Fibroblast of lung (primary cell): ENCODE data around the gene WAPL. TPM values are rescaled to one million over a fixed set of nuclear protein-coding genes. Genes with fewer than 3 reads are reported as not detected.

Experiments
- DNase-seq, 2 donors: peaks; one replicate each; pipeline versions ENCODE4 v3.0.0 to v3.0.0-alpha.2; 2010; ENCODE audit warnings: low read depth in 2 of 2
- H2AFZ ChIP-seq: 2 replicates; pipeline ENCODE4 v1.5.1; 2012; ENCODE audit warnings: low read length, control low read depth, inconsistent platforms
- H3K27ac ChIP-seq: 2 replicates; pipeline ENCODE4 v1.5.1; 2011; ENCODE audit warnings: low read length, control low read depth; ENCODE audit not compliant: insufficient read depth
- H3K27me3 ChIP-seq: 2 replicates; pipeline ENCODE4 v1.5.1; 2011; ENCODE audit warnings: mild to moderate bottlenecking, low read length; ENCODE audit not compliant: control insufficient read depth, insufficient read depth
- H3K36me3 ChIP-seq: 2 replicates; pipeline ENCODE4 v1.5.1; 2011; ENCODE audit warnings: low read length; ENCODE audit not compliant: control insufficient read depth, insufficient read depth
- H3K4me1 ChIP-seq: 2 replicates; pipeline ENCODE4 v1.5.1; 2011; ENCODE audit warnings: low read length; ENCODE audit not compliant: control insufficient read depth, insufficient read depth; ENCODE audit errors: extremely low read depth
- H3K4me2 ChIP-seq: 2 replicates; pipeline ENCODE4 v1.5.1; 2011; ENCODE audit warnings: low read length, control low read depth; ENCODE audit not compliant: insufficient read depth; ENCODE audit errors: extremely low read depth
- H3K4me3 ChIP-seq, 4 experiments: fragments of 200-600 bp in 1 of 4; sonication (generic) in 1 of 4; replicated peaks in 1 of 4; 2 replicates each; pipeline ENCODE4 v1.5.1; 2011 to 2016; ENCODE audit warnings: low read length in 4 of 4, low read depth in 3 of 4, mild to moderate bottlenecking in 3 of 4, control low read depth in 2 of 4, inconsistent platforms in 1 of 4, mixed read lengths in 1 of 4; ENCODE audit not compliant: insufficient read depth in 1 of 4; ENCODE audit errors: control extremely low read depth in 1 of 4
- H3K79me2 ChIP-seq: 2 replicates; pipeline ENCODE4 v1.5.1; 2012; ENCODE audit warnings: mild to moderate bottlenecking, low read length, inconsistent platforms; ENCODE audit not compliant: control insufficient read depth, insufficient read depth
- H3K9ac ChIP-seq: 2 replicates; pipeline ENCODE4 v1.5.1; 2011; ENCODE audit warnings: mild to moderate bottlenecking, low read length, control low read depth; ENCODE audit not compliant: insufficient read depth
- H3K9me3 ChIP-seq: 2 replicates; pipeline ENCODE4 v1.5.1; 2012; ENCODE audit warnings: low read depth, low read length; ENCODE audit not compliant: control insufficient read depth, insufficient read depth
- H4K20me1 ChIP-seq: 2 replicates; pipeline ENCODE4 v1.5.1; 2011; ENCODE audit warnings: low read length; ENCODE audit not compliant: control insufficient read depth, insufficient read depth; ENCODE audit errors: extremely low read depth
- CTCF ChIP-seq, 2 donors: IDR thresholded peaks in 1 of 2; conservative IDR thresholded peaks in 1 of 2; 1 replicate in 1 of 2; 2 replicates in 1 of 2; pipeline ENCODE4 v1.5.1; 2011 to 2012; ENCODE audit warnings: low read length in 2 of 2, control low read depth in 1 of 2, inconsistent platforms in 1 of 2, low read depth in 1 of 2, mild to moderate bottlenecking in 1 of 2
- EZH2 ChIP-seq: IDR thresholded peaks from 2 replicates; pipeline ENCODE4 v1.5.1; 2012; ENCODE audit warnings: low read length, control low read depth, mild to moderate bottlenecking; ENCODE audit errors: missing control alignments
- polyA plus RNA-seq, 2 donors: library from polyadenylated mRNA; depleted of rRNA in 1 of 2; stranded (reverse) in 1 of 2; unstranded in 1 of 2; fragments of >200 nt; gene quantifications; 2 replicates each; pipeline ENCODE4 v1.2.1, GENCODE V29; 2011 to 2012; ENCODE audit warnings: missing spikeins in 1 of 2
- total RNA-seq: library from RNA; depleted of rRNA; stranded (reverse); fragments of >200 nt; gene quantifications from 2 replicates; pipeline ENCODE4 v1.2.1, GENCODE V29; 2014

The WAPL gene
- total and polyA plus RNA-seq, 2 donors (not counting 1 experiment from before 2014, with no cell fraction given): 24.6 to 50.4 TPM

- no peaks in the 10 kb centered on the region for H4K20me1 ChIP-seq
- no peaks in the 10 kb centered on the region for H3K27me3 ChIP-seq
- H3K9ac ChIP-seq: no peak overlapping the region
- H3K4me2 ChIP-seq: no peak overlapping the region
- no peak overlapping the region for H3K4me3 ChIP-seq
- H3K79me2 ChIP-seq: peaks cover 3% of the 10 kb centered on the region
- no peaks in the 10 kb centered on the region for H3K36me3 ChIP-seq
- H3K4me1 ChIP-seq: no peaks in the 10 kb centered on the region
- no peak overlapping the region for H3K27ac ChIP-seq
- TF ChIP-seq CTCF (conservative IDR thresholded peaks at IDR 0.05 in 1 of 2, IDR thresholded peaks at IDR 0.05 in 1 of 2; ENCODE audit: low read depth in 1 of 2, low read length in 2 of 2) (no peak), EZH2 (no peak)
- no peak overlapping the region for H2AFZ ChIP-seq
- DNase-seq: no peak
- H3K9me3 ChIP-seq: no peaks in the 10 kb centered on the region
Observed at GRCh38 chr10:86489071-86489810, 32.4 kb downstream of the WAPL start.

GRCh38 chr10:86486856-86487255, 34.7 kb downstream of the WAPL start:
- Histone ChIP-seq H3K27me3 (no peaks in the 10 kb centered on the region), H2AFZ (no peak overlapping the region), H3K4me1 (no peaks in the 10 kb centered on the region), H3K36me3 (no peaks in the 10 kb centered on the region), H3K79me2 (peaks cover 3% of the 10 kb centered on the region), H4K20me1 (no peaks in the 10 kb centered on the region), H3K4me3 (no peak overlapping the region), H3K4me2 (no peak overlapping the region), H3K9ac (no peak overlapping the region), H3K27ac (no peak overlapping the region), H3K9me3 (no peaks in the 10 kb centered on the region)
- TF ChIP-seq EZH2 (no peak), CTCF (conservative IDR thresholded peaks at IDR 0.05 in 1 of 2, IDR thresholded peaks at IDR 0.05 in 1 of 2; ENCODE audit: low read depth in 1 of 2, low read length in 2 of 2) (no peak)
- no peak for DNase-seq

DNA sequence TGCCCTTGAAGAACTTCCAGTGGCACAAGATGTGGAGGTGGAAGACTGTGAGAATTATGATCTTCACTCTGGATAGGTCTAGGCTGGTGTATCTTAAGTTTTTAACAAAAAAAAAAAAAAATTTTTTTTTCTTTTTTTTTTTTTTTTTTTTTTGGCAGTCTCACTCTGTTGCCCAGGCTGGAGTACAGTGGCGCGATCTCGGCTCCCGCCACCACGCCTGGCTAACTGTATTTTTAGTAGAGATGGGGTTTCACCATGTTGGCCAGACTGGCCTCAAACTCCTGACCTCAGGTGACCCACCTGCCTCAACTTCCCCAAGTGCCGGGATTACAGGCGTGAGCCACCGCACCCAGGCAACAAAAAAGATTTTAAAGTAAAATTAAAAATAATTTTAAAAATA, 37.9 kb downstream of the WAPL start:
- no peak overlapping the region for H3K4me3 ChIP-seq
- no peak overlapping the region for H3K27ac ChIP-seq
- no peaks in the 10 kb centered on the region for H3K27me3 ChIP-seq
- no peak for DNase-seq
- no peak overlapping the region for H3K9ac ChIP-seq
- no peak overlapping the region for H3K4me2 ChIP-seq
- no peak for TF ChIP-seq EZH2
- TF ChIP-seq CTCF (conservative IDR thresholded peaks at IDR 0.05 in 1 of 2, IDR thresholded peaks at IDR 0.05 in 1 of 2; ENCODE audit: low read depth in 1 of 2, low read length in 2 of 2): no peak
- no peaks in the 10 kb centered on the region for H3K4me1 ChIP-seq
- no peak overlapping the region for H2AFZ ChIP-seq
- no peaks in the 10 kb centered on the region for H3K9me3 ChIP-seq
- H3K79me2 ChIP-seq: no peaks in the 10 kb centered on the region
- no peaks in the 10 kb centered on the region for H3K36me3 ChIP-seq
- no peaks in the 10 kb centered on the region for H4K20me1 ChIP-seq
